Activated B cell treated with CpG ODN at 0.5 μM for 24 hours (primary cell): ENCODE data around the gene ITM2C. TPM values are rescaled to one million over a fixed set of nuclear protein-coding genes. Genes with fewer than 3 reads are reported as not detected.

Source experiments
- ATAC-seq: fragments of 200-7000 bp; cut with Tn5 transposase; one replicate; pipeline ENCODE4 v1.10.0; 2021; ENCODE audit warnings: low read depth, mild to moderate bottlenecking, moderate library complexity
- CTCF ChIA-PET: fragments of 350-600 bp; sonication (Branson Sonifier 250); formaldehyde crosslinking; loops from one replicate; lab custom pipeline; 2021; ENCODE audit warnings: antibody characterized with exemption; lab: Charles Lee
- POLR2A ChIA-PET: fragments of 350-600 bp; sonication (Branson Sonifier 250); formaldehyde crosslinking; loops from one replicate; lab custom pipeline; 2021; ENCODE audit warnings: antibody characterized with exemption; lab: Charles Lee
- DNase-seq: peaks from one replicate; pipeline ENCODE4 v3.0.0; 2022
- H3K27ac Mint-ChIP-seq: one replicate; pipeline ENCODE4 v1.8.0; 2020; ENCODE audit warnings: mixed read lengths
- H3K27me3 Mint-ChIP-seq: one replicate; pipeline ENCODE4 v1.8.0; 2021; ENCODE audit warnings: mixed read lengths
- H3K36me3 Mint-ChIP-seq: one replicate; pipeline ENCODE4 v1.8.0; 2021; ENCODE audit warnings: low read depth, mixed read lengths
- H3K4me1 Mint-ChIP-seq: one replicate; pipeline ENCODE4 v1.8.0; 2021; ENCODE audit warnings: mixed read lengths
- H3K4me3 Mint-ChIP-seq: one replicate; pipeline ENCODE4 v1.8.0; 2020; ENCODE audit warnings: mild to moderate bottlenecking, mixed read lengths
- H3K9me3 Mint-ChIP-seq: one replicate; pipeline ENCODE4 v1.8.0; 2020; ENCODE audit warnings: mixed read lengths
- CTCF ChIP-seq: fragments of 200-600 bp; IDR thresholded peaks from one replicate; pipeline ENCODE4 v1.8.0; 2022; ENCODE audit warnings: antibody characterized with exemption, mild to moderate bottlenecking
- intact Hi-C: fragments of 100-400 bp; cut with micrococcal nuclease; formaldehyde crosslinking; loops from one replicate; pipeline ENCODE4 v1.15.1; 2024
- total RNA-seq: library from RNA; stranded (reverse); gene quantifications from 2 replicates; pipeline ENCODE4 v1.2.3, GENCODE V29; 2022

The ITM2C gene
- total RNA-seq, 1 donor from 2014 or later, result 102 TPM

GRCh38 chr2:230847883-230848388, 16.8 kb upstream of the ITM2C start:
- Mint-ChIP-seq H3K4me1 (peaks cover 8% of the 10 kb centered on the region), H3K27ac (no peak overlapping the region), H3K4me3 (peak overlapping the region; percentile 50), H3K9me3 (no peaks in the 10 kb centered on the region), H3K36me3 (no peaks in the 10 kb centered on the region), H3K27me3 (peaks cover 22% of the 10 kb centered on the region)
- intact Hi-C loops, result loop anchor here (1.0 kb wide), 5 partner anchors 16 to 840 kb away; partner anchors contain the start of gene ITM2C
- ATAC-seq, result peak; percentile 97
- peak; percentile 84 for DNase-seq
- POLR2A ChIA-PET, result interaction anchor here (0.8 to 1.9 kb wide), 2 partner anchors 17 to 137 kb away, joined by 3 to 7 read pairs; partner anchors contain the start of gene ITM2C
- CTCF ChIA-PET, result interaction anchor here (0.6 to 4.1 kb wide), 20 partner anchors 9 to 788 kb away, joined by 3 to 49 read pairs (median 4); partner anchors contain the start of gene ITM2C
- peak; percentile 24 for TF ChIP-seq CTCF

- Mint-ChIP-seq H3K27ac (peak overlapping the region; percentile 13), H3K4me3 (no peak overlapping the region), H3K27me3 (peaks cover 22% of the 10 kb centered on the region), H3K4me1 (peaks cover 8% of the 10 kb centered on the region), H3K9me3 (no peaks in the 10 kb centered on the region), H3K36me3 (no peaks in the 10 kb centered on the region)
- ChIA-PET POLR2A (no interaction called here), CTCF (interaction anchor here (1.0 to 4.1 kb wide), 8 partner anchors 15 to 138 kb away, joined by 3 to 49 read pairs (median 6); partner anchors contain the start of gene ITM2C)
- ATAC-seq (peak; percentile 59), DNase-seq (peak; percentile 71)
- intact Hi-C loops, result no loop called here
- peak; percentile 56 for TF ChIP-seq CTCF
These were observed 14.9 kb upstream of the ITM2C start for GRCh38 chr2:230849633-230850357.

GRCh38 chr2:230850358-230850658, 14.4 kb upstream of the ITM2C start:
- ATAC-seq, result no peak
- ChIA-PET CTCF (interaction anchor here (0.6 to 1.7 kb wide), 7 partner anchors 9 to 137 kb away, joined by 3 to 6 read pairs (median 3); partner anchors contain the start of gene ITM2C), POLR2A (no interaction called here)
- no peaks in the 10 kb centered on the region for H3K36me3 Mint-ChIP-seq
- intact Hi-C loops, result no loop called here
- H3K4me3 Mint-ChIP-seq, result no peak overlapping the region
- H3K27ac Mint-ChIP-seq, result peak overlapping the region; percentile 13
- H3K4me1 Mint-ChIP-seq, result peaks cover 8% of the 10 kb centered on the region
- no peaks in the 10 kb centered on the region for H3K9me3 Mint-ChIP-seq
- DNase-seq, result no peak
- TF ChIP-seq CTCF, result no peak
- H3K27me3 Mint-ChIP-seq, result peaks cover 20% of the 10 kb centered on the region

DNA sequence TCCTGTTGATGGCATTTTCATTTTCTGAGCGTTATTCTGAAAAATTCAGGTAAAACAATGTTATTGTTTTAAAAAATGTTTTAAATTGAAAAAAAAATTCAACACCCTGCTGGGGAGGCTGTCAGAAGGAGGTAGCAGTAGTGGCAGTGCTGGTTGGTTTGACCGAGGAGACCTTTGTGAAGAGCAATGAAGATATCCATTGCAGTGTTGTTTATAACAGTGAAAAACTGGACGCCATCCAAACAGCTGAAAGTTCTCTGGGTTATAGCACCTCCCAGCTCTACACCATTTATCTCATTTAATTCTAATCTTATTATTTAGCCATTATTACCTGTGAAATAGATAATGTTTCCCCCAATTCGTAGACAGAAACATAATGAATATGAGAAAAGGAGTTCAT, 12.6 kb upstream of the ITM2C start:
- DNase-seq, result no peak
- H3K4me1 Mint-ChIP-seq, result peaks cover 8% of the 10 kb centered on the region
- H3K27me3 Mint-ChIP-seq, result peaks cover 21% of the 10 kb centered on the region
- ATAC-seq, result no peak
- intact Hi-C loops, result no loop called here
- H3K9me3 Mint-ChIP-seq, result no peaks in the 10 kb centered on the region
- no peak overlapping the region for H3K27ac Mint-ChIP-seq
- POLR2A ChIA-PET, result interaction anchor here (1.0 kb wide), 1 partner anchor 14 kb away, joined by 3 read pairs; no protein-coding TSS in a partner anchor
- H3K4me3 Mint-ChIP-seq, result no peak overlapping the region
- H3K36me3 Mint-ChIP-seq, result no peaks in the 10 kb centered on the region
- CTCF ChIA-PET, result interaction anchor here (0.7 to 1.6 kb wide), 2 partner anchors 28 to 952 kb away, joined by 3 to 4 read pairs; no protein-coding TSS in a partner anchor
- no peak for TF ChIP-seq CTCF
